H1 (cell line): ENCODE data around the gene VOPP1.

ENCODE experiments used
- BCL11A ChIP-seq, 2 experiments: IDR thresholded peaks; one replicate each; pipeline ENCODE4 v1.6.1; 2011; ENCODE audit warnings: low read depth in 2 of 2, low read length in 2 of 2, mild to moderate bottlenecking in 2 of 2
- BRCA1 ChIP-seq: IDR thresholded peaks from 2 replicates; pipeline ENCODE4 v1.6.1; 2012; ENCODE audit warnings: low read depth, low read length, improper control_type of control experiment
- CTCF ChIP-seq, 3 experiments: IDR thresholded peaks; 1 replicate in 2 of 3; 2 replicates in 1 of 3; pipeline versions ENCODE4 v1.5.1 to v1.6.1; 2011; ENCODE audit warnings: low read length in 3 of 3, mild to moderate bottlenecking in 3 of 3, inconsistent platforms in 2 of 3, low read depth in 1 of 3, moderate library complexity in 1 of 3; ENCODE audit not compliant: insufficient read depth in 1 of 3; ENCODE audit errors: control extremely low read depth in 1 of 3
- EZH2 ChIP-seq: fragments of 200-600 bp; sonication (generic); IDR thresholded peaks from 2 replicates; pipeline ENCODE4 v1.7.1; 2012; ENCODE audit warnings: low read depth, mild to moderate bottlenecking, moderate library complexity, low read length, inconsistent platforms; ENCODE audit not compliant: severe bottlenecking
- FOSL1 ChIP-seq: IDR thresholded peaks from 2 replicates; pipeline ENCODE4 v1.6.1; 2011; ENCODE audit warnings: mild to moderate bottlenecking, low read depth, low read length, moderate library complexity; ENCODE audit not compliant: insufficient read depth
- JUN ChIP-seq: IDR thresholded peaks from 2 replicates; pipeline ENCODE4 v1.6.1; 2011; ENCODE audit warnings: low read depth, mild to moderate bottlenecking, improper control_type of control experiment, low read length
- KDM5A ChIP-seq: fragments of 200-600 bp; IDR thresholded peaks from 2 replicates; pipeline ENCODE4 v1.7.1; 2012; ENCODE audit warnings: mild to moderate bottlenecking, low read length, inconsistent platforms, mixed read lengths
- MAFK ChIP-seq: IDR thresholded peaks from 2 replicates; pipeline ENCODE4 v1.6.1; 2012; ENCODE audit warnings: low read depth, mild to moderate bottlenecking, improper control_type of control experiment, low read length
- POLR2A ChIP-seq, 2 experiments: IDR thresholded peaks; 1 replicate in 1 of 2; 2 replicates in 1 of 2; pipeline ENCODE4 v1.6.1; 2011; ENCODE audit warnings: low read depth in 2 of 2, low read length in 2 of 2, mild to moderate bottlenecking in 2 of 2; ENCODE audit errors: control extremely low read depth in 1 of 2
- SP2 ChIP-seq: IDR thresholded peaks from 2 replicates; pipeline ENCODE4 v1.6.1; 2012; ENCODE audit warnings: mild to moderate bottlenecking, low read length, inconsistent platforms
- SRF ChIP-seq: IDR thresholded peaks from 2 replicates; pipeline ENCODE4 v1.6.1; 2011; ENCODE audit warnings: mild to moderate bottlenecking, low read depth, low read length, moderate library complexity
- SUZ12 ChIP-seq: fragments of 200-600 bp; sonication (generic); IDR thresholded peaks from 2 replicates; pipeline ENCODE4 v1.6.1; 2012; ENCODE audit warnings: mild to moderate bottlenecking, inconsistent platforms, low read length, moderate library complexity, mixed read lengths
- YY1 ChIP-seq: IDR thresholded peaks from 2 replicates; pipeline ENCODE4 v1.6.1; 2011; ENCODE audit warnings: low read depth, mild to moderate bottlenecking, low read length

- TF ChIP-seq CTCF (IDR thresholded peaks at IDR 0.05; ENCODE audit: control extremely low read depth in 1 of 3, insufficient read depth in 1 of 3, low read depth in 1 of 3, low read length in 3 of 3) (no peak), KDM5A (no peak), JUN (no peak), BCL11A (IDR thresholded peaks at IDR 0.05; ENCODE audit: low read depth in 2 of 2, low read length in 2 of 2) (no peak), SRF (no peak), POLR2A (IDR thresholded peaks at IDR 0.05; ENCODE audit: control extremely low read depth in 1 of 2, low read depth in 2 of 2, low read length in 2 of 2) (no peak), SUZ12 (no peak), BRCA1 (no peak), YY1 (no peak), EZH2 (no peak), FOSL1 (no peak), SP2 (no peak), MAFK (no peak)
These were observed 84.1 kb downstream of the VOPP1 start for GRCh38 chr7:55488216-55488615.
